GM19238 (cell line): Measurements from ENCODE around the gene TPPP3.

Experiments used
- DNase-seq: peaks from one replicate; pipeline ENCODE4 v3.0.0; 2011; ENCODE audit warnings: low spot score; ENCODE audit not compliant: insufficient read length

TPPP3 gene

DNA sequence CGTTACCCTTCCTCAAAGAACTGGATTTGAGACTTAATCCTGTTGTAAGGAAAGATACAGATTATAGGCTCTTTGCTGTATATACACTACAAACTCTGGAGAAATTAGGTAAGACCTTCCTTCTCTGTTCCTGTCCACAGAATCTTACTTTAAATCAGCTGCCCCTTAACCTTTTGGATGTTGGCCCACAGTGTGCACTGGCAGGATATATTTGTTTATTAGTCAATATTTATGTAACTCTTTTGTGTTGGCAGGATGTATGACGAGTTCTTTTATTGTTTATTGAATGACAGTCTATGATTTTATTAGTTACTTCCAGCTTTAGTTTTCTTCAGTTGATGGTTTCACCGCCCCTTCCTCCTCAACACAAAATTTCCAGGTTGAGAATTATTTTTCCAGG lies 47.0 kb downstream of the TPPP3 start:
- no peak for DNase-seq

DNA sequence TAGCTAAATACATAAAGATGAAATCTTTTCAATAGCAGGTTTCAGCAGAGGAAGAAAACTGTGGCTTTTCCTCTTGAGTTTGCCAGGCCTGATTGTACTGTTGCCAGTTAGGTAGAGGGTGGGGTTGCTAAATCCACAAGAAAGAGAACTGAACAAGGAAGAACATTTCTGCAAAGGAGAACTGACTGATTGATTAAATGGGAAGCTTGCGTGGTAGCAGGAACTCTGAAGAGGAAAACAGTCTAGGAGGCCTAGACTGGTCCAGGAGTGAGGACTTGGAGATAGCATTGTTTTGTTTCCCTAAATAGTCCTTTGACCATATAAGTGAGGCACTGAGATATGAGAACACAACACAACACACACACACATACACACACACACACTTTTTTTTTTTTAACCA lies 47.9 kb downstream of the TPPP3 start:
- DNase-seq, result no peak

DNA sequence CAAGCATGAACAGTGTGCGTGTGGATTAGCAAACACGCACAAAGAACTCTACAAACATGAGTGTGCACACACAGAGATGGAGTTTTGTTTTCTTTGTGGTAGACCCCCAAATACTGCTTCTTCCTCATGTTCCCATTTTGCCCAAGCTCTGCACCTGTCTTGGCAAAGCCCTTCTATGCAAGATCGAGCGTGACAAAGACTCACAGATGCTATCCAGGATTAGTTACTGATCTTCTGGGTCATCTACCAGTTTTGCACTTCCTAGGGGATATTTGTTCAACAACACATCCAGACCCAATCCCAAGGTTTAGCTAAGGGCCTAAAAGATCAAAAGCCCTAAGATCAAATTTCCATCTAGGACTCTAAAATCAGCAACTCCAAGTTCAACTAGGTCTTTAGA lies 50.7 kb downstream of the TPPP3 start:
- no peak for DNase-seq

DNA sequence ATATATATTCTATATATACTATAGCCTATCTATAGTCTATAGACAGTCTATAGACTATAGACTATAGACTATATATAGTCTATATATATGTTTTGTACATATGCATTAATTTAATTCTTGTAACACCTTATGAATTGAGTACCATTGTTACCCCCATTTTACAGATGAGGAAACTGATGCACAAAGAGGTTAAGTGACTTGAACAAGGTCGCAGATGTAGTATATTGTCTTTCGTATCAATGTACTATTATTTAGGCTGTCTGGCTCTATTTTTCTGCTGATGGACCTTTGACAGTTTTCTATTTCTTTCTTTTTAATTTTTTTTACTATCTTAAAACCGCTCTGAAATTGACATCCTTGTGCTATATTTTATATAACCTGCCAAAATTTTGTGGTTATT lies 52.0 kb downstream of the TPPP3 start:
- no peak for DNase-seq
